Stimulated activated naive CD8-positive, alpha-beta T cell treated with anti-CD3 and anti-CD28 coated beads, Interleukin-15, amount 100 ng/mL, for 72 hours (primary cell): ENCODE results near the gene PLEKHH3.

ENCODE experiments used
- ATAC-seq: fragments of 150-1000 bp; cut with Tn5 transposase; 2 replicates; pipeline ENCODE4 v1.10.0; 2021; ENCODE audit warnings: mild to moderate bottlenecking, moderate library complexity
- DNase-seq, 2 donors: peaks; one replicate each; pipeline ENCODE4 v3.0.0; 2021 to 2022
- H3K27ac Mint-ChIP-seq, 2 donors: one replicate each; pipeline ENCODE4 v1.8.0; 2022; ENCODE audit warnings: mild to moderate bottlenecking in 2 of 2, mixed read lengths in 2 of 2, moderate library complexity in 2 of 2
- H3K27me3 Mint-ChIP-seq: one replicate; pipeline ENCODE4 v1.8.0; 2022; ENCODE audit warnings: mixed read lengths
- H3K4me1 Mint-ChIP-seq: one replicate; pipeline ENCODE4 v1.8.0; 2022; ENCODE audit warnings: mild to moderate bottlenecking, mixed read lengths
- H3K4me3 Mint-ChIP-seq, 2 donors: one replicate each; pipeline ENCODE4 v1.8.0; 2022; ENCODE audit warnings: mild to moderate bottlenecking in 2 of 2, mixed read lengths in 2 of 2, moderate library complexity in 1 of 2
- H3K9me3 Mint-ChIP-seq, 2 donors: one replicate each; pipeline ENCODE4 v1.8.0; 2022; ENCODE audit warnings: mixed read lengths in 2 of 2

Gene PLEKHH3

DNA sequence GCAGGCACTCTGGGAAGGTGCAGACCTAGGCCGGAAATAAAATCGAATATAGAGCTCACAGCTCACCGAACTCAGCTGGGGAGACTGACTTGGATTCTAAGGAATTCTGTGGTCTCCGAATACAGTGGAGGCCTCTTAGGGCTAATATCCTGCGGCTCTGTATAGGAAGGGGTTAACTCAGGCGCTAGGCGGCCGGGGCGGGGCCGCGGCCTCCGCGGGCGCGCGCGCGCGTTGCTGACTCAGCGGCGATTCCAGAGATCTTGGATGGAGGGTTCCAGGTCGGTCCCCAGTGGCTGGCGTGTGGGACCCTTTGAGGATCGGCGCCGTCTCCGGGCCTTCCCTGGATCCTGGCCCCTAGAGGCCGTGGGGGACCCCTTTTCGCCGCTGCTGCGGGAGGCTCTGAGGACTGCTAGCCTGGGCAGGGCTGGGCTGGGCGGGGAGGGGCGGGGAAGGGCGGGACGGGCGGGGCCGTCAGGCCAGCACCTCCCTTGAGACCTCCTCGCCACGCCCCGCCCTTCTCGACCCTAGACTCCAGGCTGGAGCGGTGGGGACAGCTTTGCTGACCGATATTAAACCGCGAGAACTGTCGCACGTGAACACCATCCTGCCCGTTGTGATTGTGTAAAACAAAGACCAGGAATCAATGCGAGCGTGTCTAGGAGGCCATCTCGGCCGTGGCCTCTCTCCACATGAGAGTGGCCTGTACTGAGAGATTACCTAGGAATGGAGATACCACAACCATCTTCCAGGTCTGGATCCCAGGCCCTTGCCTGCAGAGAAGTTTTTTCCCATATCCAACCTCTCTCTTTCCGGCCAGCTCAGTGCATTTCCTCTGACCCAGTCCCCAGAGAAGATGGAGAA, 1.4 kb upstream of the PLEKHH3 start:
- ATAC-seq (peak; percentile 35), DNase-seq (peak; percentile 74 to 84)
- Mint-ChIP-seq H3K27ac (peak overlapping the region; percentile 26 to 49), H3K4me3 (peak overlapping the region; percentile 87 to 93), H3K9me3 (no peaks in the 10 kb centered on the region), H3K4me1 (peaks cover 88% of the 10 kb centered on the region), H3K27me3 (peaks cover 72% of the 10 kb centered on the region)

DNA sequence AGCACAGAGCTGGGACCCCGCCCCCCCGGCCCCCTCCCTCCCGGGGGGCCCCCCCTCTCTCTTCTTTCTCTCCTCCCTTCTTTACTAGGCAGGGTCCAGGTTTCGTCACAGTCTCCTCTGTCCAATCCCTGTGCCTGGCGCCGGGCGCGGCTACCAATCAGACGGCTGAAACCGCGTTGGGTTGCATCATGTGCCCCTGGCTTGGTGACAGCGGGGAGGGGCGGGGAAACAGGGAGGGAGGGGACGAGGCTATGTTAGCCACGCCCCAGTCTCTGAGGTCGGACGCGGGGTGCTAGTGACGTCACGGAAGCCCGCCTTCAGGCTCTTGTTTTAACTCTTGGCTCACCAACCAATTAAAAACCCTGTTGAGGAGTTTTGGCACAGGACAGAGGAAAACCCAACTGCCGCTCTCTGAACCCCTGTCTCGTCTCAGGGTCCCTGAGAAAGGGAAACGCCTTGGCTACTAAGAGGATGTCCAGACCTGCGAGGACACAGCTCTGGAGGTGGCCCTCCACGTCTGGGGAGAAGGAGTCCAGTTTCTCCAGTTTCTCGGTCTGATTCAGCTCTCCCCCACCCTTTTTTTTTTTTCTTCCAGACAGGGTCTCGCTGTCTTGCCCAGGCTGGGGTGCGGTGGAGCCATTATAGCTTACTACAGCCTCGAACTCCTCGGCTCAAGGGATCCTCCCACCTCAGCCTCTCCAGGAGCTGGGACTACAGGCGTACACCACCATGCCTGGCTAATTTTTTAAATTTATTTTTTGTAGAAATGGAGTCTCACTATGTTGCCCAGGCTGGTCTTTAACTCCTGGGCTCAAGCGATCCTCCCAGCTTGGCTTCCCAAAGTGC, 441 bp upstream of the PLEKHH3 start:
- no peaks in the 10 kb centered on the region for H3K9me3 Mint-ChIP-seq
- DNase-seq: peak; percentile 98
- peak; percentile 82 for ATAC-seq
- H3K27me3 Mint-ChIP-seq: peaks cover 72% of the 10 kb centered on the region
- H3K27ac Mint-ChIP-seq: peak overlapping the region in 1 of 2 donors; percentile 42
- H3K4me3 Mint-ChIP-seq: peak overlapping the region; percentile 87 to 93
- H3K4me1 Mint-ChIP-seq: peaks cover 78% of the 10 kb centered on the region

DNA sequence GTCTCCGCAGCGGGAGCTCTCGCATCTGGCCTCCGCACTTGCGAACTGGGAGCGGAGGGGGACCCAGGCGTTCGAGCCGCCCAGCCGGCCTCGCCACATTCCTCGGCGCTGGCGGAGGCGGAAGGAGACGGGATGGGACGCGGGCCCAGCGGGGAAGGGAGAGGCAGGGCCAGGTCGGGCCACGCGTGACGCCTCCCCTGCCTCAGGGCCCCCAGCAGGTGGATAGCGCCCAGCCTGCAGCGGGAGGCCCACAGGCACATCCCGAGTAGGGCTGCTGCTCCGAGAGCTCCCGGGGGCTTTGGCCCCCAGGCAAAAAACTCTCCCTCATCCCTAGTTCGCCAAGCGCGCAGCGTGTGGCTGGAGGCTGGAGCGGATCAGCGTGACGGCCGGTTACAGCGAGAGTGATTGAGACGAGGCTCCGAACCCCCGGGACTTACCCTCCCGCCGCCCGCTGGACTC, 800 bp downstream of the PLEKHH3 start:
- no peak for DNase-seq
- peak overlapping the region; percentile 87 to 93 for H3K4me3 Mint-ChIP-seq
- H3K27me3 Mint-ChIP-seq: peaks cover 72% of the 10 kb centered on the region
- no peaks in the 10 kb centered on the region for H3K9me3 Mint-ChIP-seq
- no peak for ATAC-seq
- H3K4me1 Mint-ChIP-seq: peaks cover 77% of the 10 kb centered on the region
- no peak overlapping the region for H3K27ac Mint-ChIP-seq

DNA sequence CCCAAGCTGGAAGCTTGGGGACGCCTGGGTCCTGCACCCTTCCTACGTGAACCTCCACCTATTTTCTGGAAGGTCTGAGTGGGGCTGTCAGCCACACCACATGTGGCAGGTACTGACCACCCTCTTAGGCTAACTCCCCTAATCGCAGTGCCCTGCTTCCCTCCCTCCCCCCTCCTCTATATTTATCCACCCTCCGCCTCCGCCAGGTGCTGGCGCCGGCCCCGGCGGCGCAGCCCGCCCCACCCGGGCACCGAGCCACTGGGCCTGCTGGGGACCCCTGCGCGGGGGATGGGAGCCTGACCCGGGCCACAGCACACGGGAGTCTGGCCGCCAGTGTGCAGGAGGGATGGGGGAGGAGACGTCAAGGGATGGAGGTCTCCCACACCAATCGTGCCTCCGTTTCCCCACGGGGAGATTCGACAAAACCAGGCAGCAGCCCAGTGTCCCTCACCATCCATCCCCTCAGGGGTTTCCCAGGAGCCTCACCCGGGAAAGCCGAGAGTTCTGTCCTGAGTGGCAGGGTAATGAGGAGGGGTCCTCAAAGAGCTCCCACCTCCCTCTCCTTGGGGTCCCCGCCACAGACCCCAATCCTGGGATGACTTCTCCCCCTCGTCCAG, 1.3 kb downstream of the PLEKHH3 start:
- Mint-ChIP-seq H3K27me3 (peaks cover 72% of the 10 kb centered on the region), H3K9me3 (no peaks in the 10 kb centered on the region), H3K27ac (no peak overlapping the region), H3K4me1 (peaks cover 77% of the 10 kb centered on the region), H3K4me3 (peak overlapping the region; percentile 87 to 93)
- ATAC-seq (no peak), DNase-seq (no peak)

DNA sequence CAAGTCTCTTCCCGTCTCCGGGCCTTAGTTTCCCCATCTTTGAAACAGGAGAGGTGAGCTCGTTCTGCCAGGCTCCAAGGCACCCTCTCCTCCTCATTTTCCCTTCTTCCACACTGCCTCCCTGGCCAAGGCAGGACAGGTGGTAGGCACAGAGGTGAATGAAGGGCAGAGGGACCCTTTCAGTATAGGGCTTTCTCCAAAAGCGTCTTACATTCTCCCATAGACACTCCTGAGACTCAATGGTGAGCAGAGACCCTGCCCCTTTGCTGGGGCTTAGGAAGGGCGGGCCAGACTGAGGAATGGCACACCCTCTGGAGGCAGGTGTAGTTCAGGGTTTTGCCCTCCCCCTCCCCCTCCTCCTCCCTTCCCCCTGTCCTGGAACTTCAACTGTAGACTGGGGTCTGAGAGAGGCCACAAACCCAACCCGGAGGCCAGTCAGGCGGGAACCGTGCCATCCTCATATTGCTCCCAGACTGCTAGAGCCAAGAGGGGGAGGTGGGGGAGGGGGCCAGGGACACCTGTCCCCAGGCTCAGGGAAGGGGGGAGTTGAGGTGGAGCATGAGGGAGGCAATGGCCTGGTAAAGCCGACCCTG, 1.9 kb downstream of the PLEKHH3 start:
- Mint-ChIP-seq H3K4me3 (peak overlapping the region in 1 of 2 donors; percentile 44), H3K9me3 (no peaks in the 10 kb centered on the region), H3K4me1 (peaks cover 75% of the 10 kb centered on the region), H3K27ac (no peak overlapping the region), H3K27me3 (peaks cover 72% of the 10 kb centered on the region)
- ATAC-seq (no peak), DNase-seq (no peak)

DNA sequence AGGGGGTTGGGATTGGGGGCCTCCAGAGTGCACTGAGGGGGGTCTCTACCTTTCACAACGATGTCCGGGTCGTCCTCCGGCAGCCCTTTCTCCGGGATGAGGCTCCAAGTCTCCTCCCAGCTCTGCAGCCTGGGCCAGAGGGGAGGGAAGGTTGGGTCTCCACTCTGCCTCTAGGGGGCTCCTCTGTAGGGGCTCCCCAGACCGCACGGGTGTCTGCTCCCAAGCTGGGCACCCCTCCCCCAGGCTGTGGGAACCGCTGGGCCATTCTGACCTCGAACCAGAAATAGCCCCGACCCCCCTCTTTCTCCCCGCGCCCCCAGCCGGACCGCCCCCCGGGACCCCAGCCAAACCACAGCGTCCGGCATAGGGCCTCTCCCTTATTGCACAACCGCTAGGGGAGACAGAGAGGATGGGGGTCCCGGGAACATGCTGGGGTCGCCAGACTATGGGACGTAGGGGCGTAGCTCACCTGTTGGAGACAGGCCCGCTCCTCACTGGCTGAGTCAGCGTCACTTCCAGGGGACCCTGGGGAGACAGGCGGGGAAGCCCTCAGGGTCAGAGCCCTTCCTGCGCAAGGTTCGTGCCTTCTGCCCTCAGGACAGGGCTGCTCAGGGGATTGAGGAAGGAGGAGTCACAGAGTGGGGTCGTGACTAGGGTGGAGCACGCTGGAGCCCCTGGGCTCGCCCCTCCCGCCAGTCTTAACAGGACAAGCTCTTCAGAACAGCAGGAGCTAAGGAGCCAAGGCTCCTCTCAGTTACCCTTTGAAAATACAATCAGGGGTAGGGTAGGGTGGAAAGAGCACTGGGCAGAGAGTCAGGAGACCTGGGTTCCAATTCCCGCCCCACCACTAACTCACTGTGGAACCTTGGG, 2.7 kb downstream of the PLEKHH3 start:
- ATAC-seq: no peak
- Mint-ChIP-seq H3K9me3 (no peaks in the 10 kb centered on the region), H3K4me1 (peaks cover 67% of the 10 kb centered on the region), H3K27ac (no peak overlapping the region), H3K4me3 (peak overlapping the region; percentile 44 to 67), H3K27me3 (peaks cover 75% of the 10 kb centered on the region)
- peak in 1 of 2 donors; percentile 30 for DNase-seq

DNA sequence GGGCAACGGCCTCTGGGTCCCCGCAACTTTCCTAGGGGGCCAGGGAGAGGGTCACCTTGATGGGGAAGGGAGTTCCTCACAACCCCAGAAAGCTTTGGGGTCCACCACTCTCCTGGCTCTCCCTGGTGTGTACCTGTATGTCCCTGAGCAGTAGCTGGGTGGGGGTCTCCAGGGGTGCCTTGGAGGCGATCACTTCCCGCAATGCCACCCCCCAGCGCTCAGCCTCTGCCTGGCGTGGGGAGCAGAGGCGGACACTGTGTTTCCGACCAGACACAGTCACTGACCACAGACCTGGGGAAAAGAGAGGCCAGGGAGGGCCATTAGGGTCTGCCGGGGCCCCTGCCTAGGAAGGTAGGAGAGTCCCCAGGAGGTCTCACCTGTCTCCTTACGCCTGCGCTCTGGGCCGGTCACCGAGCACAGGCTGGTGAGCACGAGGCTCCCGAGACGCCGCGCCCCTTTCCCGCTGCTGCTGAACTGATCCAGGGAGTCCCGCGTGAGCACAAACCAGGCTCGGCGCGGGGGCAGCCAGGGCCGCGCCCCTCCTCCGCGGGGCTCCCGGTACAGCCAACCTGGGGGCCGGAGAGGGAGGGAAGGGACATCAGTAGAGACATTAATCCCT, 3.4 kb downstream of the PLEKHH3 start:
- Mint-ChIP-seq H3K4me1 (peaks cover 60% of the 10 kb centered on the region), H3K27me3 (peaks cover 81% of the 10 kb centered on the region)

DNA sequence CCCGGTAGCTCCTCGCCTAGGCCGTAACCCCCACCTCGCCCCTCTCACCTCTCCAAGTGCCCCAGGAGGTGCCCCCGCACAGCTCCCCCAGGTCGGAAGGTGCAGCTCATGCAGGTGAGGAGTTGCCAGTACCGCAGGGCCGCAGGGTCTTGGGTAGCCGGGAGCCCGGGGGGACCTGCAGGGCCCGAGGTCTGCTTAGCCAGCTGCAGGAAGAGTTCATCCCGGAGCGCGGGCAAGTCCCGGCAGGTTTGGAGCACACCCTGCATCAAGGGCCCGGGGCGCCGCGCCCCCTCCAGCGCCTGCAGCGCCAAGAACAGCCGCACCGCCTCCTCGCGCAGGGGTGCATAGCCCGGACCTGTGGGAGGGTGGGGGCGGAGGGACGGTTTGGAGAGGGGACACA, 4.8 kb downstream of the PLEKHH3 start:
- no peak overlapping the region for H3K27ac Mint-ChIP-seq
- H3K4me1 Mint-ChIP-seq: peaks cover 48% of the 10 kb centered on the region
- no peak for DNase-seq
- H3K9me3 Mint-ChIP-seq: no peaks in the 10 kb centered on the region
- peaks cover 81% of the 10 kb centered on the region for H3K27me3 Mint-ChIP-seq
- H3K4me3 Mint-ChIP-seq: no peak overlapping the region
- no peak for ATAC-seq

More for the DNA sequence above, 3.4 kb downstream of the PLEKHH3 start:
- Mint-ChIP-seq H3K27ac (no peak overlapping the region), H3K9me3 (no peaks in the 10 kb centered on the region), H3K4me3 (no peak overlapping the region)
- DNase-seq: no peak
- ATAC-seq: no peak

DNA sequence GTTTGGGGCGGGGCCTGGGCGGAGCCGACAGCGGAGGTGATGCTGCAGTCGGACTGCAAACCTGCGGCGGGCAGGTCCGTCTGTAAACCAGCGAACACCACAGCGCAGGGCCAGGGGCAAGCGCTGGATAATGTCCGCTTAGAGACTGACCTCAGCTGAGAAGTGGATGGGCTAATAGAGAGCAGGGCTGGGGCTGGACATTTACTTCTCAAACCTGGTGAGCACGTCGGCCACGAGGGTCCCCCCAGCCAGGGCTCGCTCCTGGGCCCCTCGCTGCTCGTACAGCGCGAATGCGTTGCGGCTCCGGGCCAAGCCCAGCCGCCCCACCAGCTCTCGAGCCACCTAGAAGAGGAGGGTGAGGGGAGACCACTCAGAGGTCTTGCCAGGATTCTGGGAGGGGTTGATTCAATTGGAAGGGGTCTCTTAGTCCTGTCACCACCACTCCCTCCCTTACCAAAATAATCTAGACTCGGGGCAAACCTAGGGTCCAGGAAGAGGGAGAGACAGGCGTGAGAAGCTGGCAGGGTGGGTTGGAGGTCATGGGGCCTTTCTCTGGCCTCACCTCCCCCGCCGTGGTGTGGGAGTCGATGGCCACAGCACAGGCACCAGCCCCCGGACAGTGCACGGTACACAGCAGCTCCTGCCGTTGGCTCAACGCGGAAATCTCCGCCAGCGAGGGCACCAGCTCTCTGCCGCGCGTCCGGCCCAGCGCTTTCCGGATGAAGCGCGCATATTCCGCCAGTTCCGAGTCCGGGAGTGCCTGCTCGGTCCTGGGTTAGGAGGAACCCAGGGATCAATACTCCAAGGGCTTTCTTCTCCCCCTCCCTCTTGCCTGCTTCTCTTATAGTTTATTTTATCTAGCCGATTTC, 5.8 kb downstream of the PLEKHH3 start:
- peak; percentile 29 for ATAC-seq
- no peak for DNase-seq
- Mint-ChIP-seq H3K4me3 (peak overlapping the region; percentile 82 to 84), H3K27me3 (peaks cover 75% of the 10 kb centered on the region), H3K9me3 (no peaks in the 10 kb centered on the region), H3K27ac (no peak overlapping the region), H3K4me1 (peaks cover 41% of the 10 kb centered on the region)

DNA sequence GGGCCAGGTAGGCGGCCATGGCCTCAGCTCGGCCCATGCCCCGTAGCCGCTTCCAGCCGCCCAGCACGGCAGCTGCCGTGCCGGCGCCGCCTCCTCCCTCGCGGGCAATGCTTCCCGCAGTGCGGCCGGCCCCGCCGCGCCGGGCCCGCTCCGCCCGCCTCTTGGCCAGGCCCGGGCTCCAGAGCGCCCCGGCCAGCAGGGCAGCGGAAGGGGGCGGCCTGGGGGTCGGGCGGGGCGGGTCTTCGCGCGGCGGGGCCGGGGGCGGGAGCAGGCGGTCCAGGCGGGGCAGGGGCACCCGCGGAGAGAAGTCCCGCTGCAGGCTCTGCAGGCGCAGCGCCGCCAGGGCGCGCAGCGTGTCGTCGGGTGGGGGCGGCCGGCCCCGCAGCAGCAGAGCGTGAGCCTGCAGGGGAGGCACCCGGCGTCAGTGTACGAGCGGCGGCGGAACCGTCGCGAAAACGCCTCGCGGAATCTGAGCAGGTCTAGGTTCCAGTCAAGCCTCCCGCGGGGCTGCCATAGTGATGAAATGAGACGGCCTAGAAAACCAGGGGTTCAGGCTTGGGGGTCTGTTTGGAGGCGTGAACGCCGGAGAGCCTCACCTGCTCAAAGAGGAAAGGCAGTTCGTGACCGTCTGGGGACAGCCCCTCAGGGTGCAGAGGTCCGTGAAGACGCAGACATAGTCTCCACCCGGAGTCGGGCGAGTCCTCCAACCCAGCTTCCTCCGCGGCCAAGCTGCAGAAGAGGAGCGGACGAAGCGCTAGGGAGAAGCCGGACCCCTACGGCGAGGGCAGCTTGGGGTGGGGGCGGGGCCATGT, 6.6 kb downstream of the PLEKHH3 start:
- Mint-ChIP-seq H3K4me1 (peaks cover 35% of the 10 kb centered on the region), H3K4me3 (peak overlapping the region; percentile 82 to 84), H3K27ac (no peak overlapping the region), H3K9me3 (no peaks in the 10 kb centered on the region), H3K27me3 (peaks cover 66% of the 10 kb centered on the region)
- DNase-seq (peak; percentile 43 to 51), ATAC-seq (peak; percentile 76)

DNA sequence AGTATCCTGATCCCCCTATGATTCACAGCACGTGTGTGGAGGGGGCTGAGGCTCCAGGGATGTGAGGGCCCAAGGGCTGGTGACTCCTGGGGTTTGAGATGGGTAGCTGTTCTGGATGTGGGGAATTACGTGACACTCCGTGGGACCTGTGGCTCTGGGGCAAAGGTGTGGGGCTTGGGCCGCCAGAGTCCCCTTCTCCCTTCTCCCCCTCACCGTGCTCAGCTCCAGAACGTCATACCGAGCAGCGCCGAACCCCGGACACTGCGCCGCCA, 7.2 kb downstream of the PLEKHH3 start:
- ATAC-seq: no peak
- peak overlapping the region in 1 of 2 donors; percentile 59 for H3K4me3 Mint-ChIP-seq
- DNase-seq: no peak
- peaks cover 61% of the 10 kb centered on the region for H3K27me3 Mint-ChIP-seq
- peaks cover 30% of the 10 kb centered on the region for H3K4me1 Mint-ChIP-seq
- H3K27ac Mint-ChIP-seq: no peak overlapping the region
- H3K9me3 Mint-ChIP-seq: no peaks in the 10 kb centered on the region

DNA sequence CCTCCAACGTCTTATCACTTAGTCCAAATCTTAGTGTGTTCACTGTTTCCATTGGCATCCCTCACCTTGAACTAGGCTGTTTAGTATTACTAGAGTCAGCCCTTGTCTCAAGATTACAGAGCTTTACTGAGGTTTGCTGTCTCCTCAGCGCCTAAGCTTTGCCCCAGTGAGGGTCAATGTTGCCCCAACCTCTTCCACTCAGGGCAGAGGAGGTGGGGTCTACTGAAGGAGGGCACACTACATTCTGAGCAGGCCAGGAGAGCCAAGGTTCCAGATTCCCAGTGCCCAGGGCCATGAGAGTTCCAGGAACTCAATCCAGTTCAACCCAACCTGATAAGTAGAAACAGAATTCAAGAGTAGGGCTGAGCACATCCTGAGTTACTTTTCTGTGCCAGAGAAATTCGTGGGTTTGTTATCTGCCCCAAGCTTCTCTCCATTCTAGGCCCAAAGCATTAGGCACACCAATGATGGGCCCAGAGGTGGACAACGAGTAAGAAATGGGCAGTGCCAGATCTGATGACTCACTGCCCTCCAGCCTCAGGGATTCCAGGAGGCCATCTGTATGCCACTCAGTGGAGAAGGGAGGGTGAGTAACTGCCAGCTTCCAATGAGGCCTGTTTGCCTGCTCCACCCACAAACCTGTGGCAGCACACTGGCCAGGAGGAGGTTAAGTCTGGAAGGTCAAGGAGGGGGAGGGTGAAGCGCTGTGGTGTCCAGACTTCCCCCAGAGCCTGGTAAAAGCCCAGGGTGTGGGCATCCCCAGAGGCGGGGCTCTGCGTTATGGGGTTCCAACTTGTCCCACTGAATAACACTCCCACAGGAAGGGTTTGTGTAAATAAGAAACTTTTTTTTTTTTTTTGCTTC, 9.5 kb downstream of the PLEKHH3 start:
- Mint-ChIP-seq H3K4me3 (no peak overlapping the region), H3K27ac (no peak overlapping the region), H3K27me3 (peaks cover 37% of the 10 kb centered on the region), H3K4me1 (peaks cover 20% of the 10 kb centered on the region), H3K9me3 (no peaks in the 10 kb centered on the region)
- DNase-seq (no peak), ATAC-seq (no peak)
